HEK293 (cell line): Measurements from ENCODE around the gene LILRA2.

Experiments used
- CTCF ChIA-PET: fragments of 350-600 bp; formaldehyde crosslinking; extraction: SDS; loops from one replicate; lab custom pipeline; 2021; ENCODE audit warnings: antibody characterized with exemption; lab: Yijun Ruan, JAX
- POLR2A ChIA-PET: fragments of 300-600 bp; formaldehyde crosslinking; extraction: SDS; loops from one replicate; lab custom pipeline; 2020; ENCODE audit warnings: antibody characterized with exemption, inconsistent platforms; lab: Yijun Ruan, JAX
- H3K27ac ChIP-seq: fragments of 200-500 bp; sonication (Bioruptor generic); 2 replicates; pipeline ENCODE4 v1.5.1; 2014; ENCODE audit warnings: low read depth, low read length, control low read depth, inconsistent platforms; ENCODE audit errors: extremely low read depth
- H3K36me3 ChIP-seq, 2 experiments: fragments of 200-500 bp in 1 of 2; sonication (Bioruptor generic) in 1 of 2; 1 replicate in 1 of 2; 2 replicates in 1 of 2; pipeline ENCODE4 v1.5.1; 2014 to 2017; ENCODE audit warnings: inconsistent platforms in 2 of 2, low read length in 2 of 2; ENCODE audit not compliant: control insufficient read depth in 2 of 2, insufficient read depth in 1 of 2
- H3K4me1 ChIP-seq: fragments of 200-500 bp; sonication (Bioruptor generic); 2 replicates; pipeline ENCODE4 v1.5.1; 2014; ENCODE audit warnings: mild to moderate bottlenecking, low read length, inconsistent platforms; ENCODE audit not compliant: control insufficient read depth, insufficient read depth
- H3K4me3 ChIP-seq: 2 replicates; pipeline ENCODE4 v1.5.1; 2011; ENCODE audit warnings: low read depth, mild to moderate bottlenecking, control low read depth, low read length, moderate library complexity
- H3K9me3 ChIP-seq: fragments of 200-500 bp; sonication (Bioruptor generic); 2 replicates; pipeline ENCODE4 v1.5.1; 2014; ENCODE audit warnings: low read depth, low read length, inconsistent platforms; ENCODE audit not compliant: control insufficient read depth, insufficient read depth
- BCL11A ChIP-seq: fragments of 450-650 bp; formaldehyde crosslinking; IDR thresholded peaks from 2 replicates; pipeline ENCODE4 v1.5.1; 2016; ENCODE audit warnings: low read depth, missing biosample characterization, missing genetic modification characterization
- GLI2 ChIP-seq: fragments of 450-650 bp; formaldehyde crosslinking; IDR thresholded peaks from 2 replicates; pipeline ENCODE4; 2017; ENCODE audit warnings: missing biosample characterization, missing genetic modification characterization, low read depth, borderline replicate concordance
- KLF7 ChIP-seq: fragments of 450-650 bp; formaldehyde crosslinking; IDR thresholded peaks from 2 replicates; pipeline ENCODE4 v1.5.1; 2016; ENCODE audit warnings: missing biosample characterization, missing genetic modification characterization, borderline replicate concordance
- KLF9 ChIP-seq: fragments of 450-650 bp; formaldehyde crosslinking; IDR thresholded peaks from 2 replicates; pipeline ENCODE4 v1.5.1; 2016; ENCODE audit warnings: missing biosample characterization, missing genetic modification characterization, low read depth
- ZFP3 ChIP-seq: fragments of 450-650 bp; formaldehyde crosslinking; IDR thresholded peaks from 2 replicates; pipeline ENCODE4 v1.5.1; 2016; ENCODE audit warnings: low read depth, missing biosample characterization, missing genetic modification characterization
- ZNF133 ChIP-seq: fragments of 450-650 bp; formaldehyde crosslinking; IDR thresholded peaks from 2 replicates; pipeline ENCODE4 v1.5.1; 2016; ENCODE audit warnings: missing biosample characterization, missing genetic modification characterization
- ZNF148 ChIP-seq: fragments of 450-650 bp; formaldehyde crosslinking; IDR thresholded peaks from 2 replicates; pipeline ENCODE4 v1.5.0; 2017; ENCODE audit warnings: missing biosample characterization, missing genetic modification characterization, borderline replicate concordance
- ZNF174 ChIP-seq: fragments of 450-650 bp; formaldehyde crosslinking; IDR thresholded peaks from 2 replicates; pipeline ENCODE4 v1.5.0; 2017; ENCODE audit warnings: missing biosample characterization, mild to moderate bottlenecking, missing genetic modification characterization
- ZNF248 ChIP-seq: fragments of 450-650 bp; formaldehyde crosslinking; IDR thresholded peaks from 2 replicates; pipeline ENCODE4 v1.5.1; 2017; ENCODE audit warnings: missing biosample characterization, missing genetic modification characterization
- ZNF266 ChIP-seq: fragments of 450-650 bp; formaldehyde crosslinking; IDR thresholded peaks from 2 replicates; pipeline ENCODE4 v1.5.1; 2016; ENCODE audit warnings: missing biosample characterization, missing genetic modification characterization, low read depth
- ZNF302 ChIP-seq: fragments of 450-650 bp; formaldehyde crosslinking; IDR thresholded peaks from 2 replicates; pipeline ENCODE4 v1.5.1; 2016; ENCODE audit warnings: missing biosample characterization, missing genetic modification characterization, low read depth
- ZNF341 ChIP-seq: fragments of 450-650 bp; formaldehyde crosslinking; IDR thresholded peaks from 2 replicates; pipeline ENCODE4; 2016; ENCODE audit warnings: low read depth, missing biosample characterization, missing genetic modification characterization
- ZNF366 ChIP-seq: fragments of 450-650 bp; formaldehyde crosslinking; conservative IDR thresholded peaks from 2 replicates; pipeline ENCODE4 v1.5.1; 2016; ENCODE audit warnings: missing biosample characterization, missing genetic modification characterization
- ZNF394 ChIP-seq: fragments of 450-650 bp; formaldehyde crosslinking; IDR thresholded peaks from 2 replicates; pipeline ENCODE4 v1.5.1; 2016; ENCODE audit warnings: missing biosample characterization, missing genetic modification characterization, mild to moderate bottlenecking, moderate library complexity, borderline replicate concordance
- ZNF510 ChIP-seq: fragments of 450-650 bp; formaldehyde crosslinking; IDR thresholded peaks from 2 replicates; pipeline ENCODE4 v1.5.1; 2018; ENCODE audit warnings: mild to moderate bottlenecking, missing genetic modification characterization, missing biosample characterization; ENCODE audit not compliant: insufficient replicate concordance
- ZNF558 ChIP-seq: fragments of 450-650 bp; formaldehyde crosslinking; IDR thresholded peaks from 2 replicates; pipeline ENCODE4 v1.5.1; 2016; ENCODE audit warnings: missing biosample characterization, missing genetic modification characterization
- ZNF560 ChIP-seq: fragments of 450-650 bp; formaldehyde crosslinking; IDR thresholded peaks from 2 replicates; pipeline ENCODE4 v1.5.1; 2017; ENCODE audit warnings: missing biosample characterization, missing genetic modification characterization, borderline replicate concordance
- ZNF600 ChIP-seq: fragments of 450-650 bp; formaldehyde crosslinking; IDR thresholded peaks from 2 replicates; pipeline ENCODE4 v1.5.1; 2016; ENCODE audit warnings: missing biosample characterization, missing genetic modification characterization
- ZNF626 ChIP-seq: fragments of 450-650 bp; sonication (Bioruptor Pico); formaldehyde crosslinking; IDR thresholded peaks from 2 replicates; pipeline ENCODE4 v1.5.1; 2018; ENCODE audit warnings: missing biosample characterization, missing genetic modification characterization, inconsistent platforms
- ZNF654 ChIP-seq: fragments of 450-650 bp; formaldehyde crosslinking; IDR thresholded peaks from 2 replicates; pipeline ENCODE4 v1.5.1; 2016; ENCODE audit warnings: low read depth, missing biosample characterization, missing genetic modification characterization
- ZNF843 ChIP-seq: fragments of 450-650 bp; formaldehyde crosslinking; IDR thresholded peaks from 2 replicates; pipeline ENCODE4 v1.5.1; 2016; ENCODE audit warnings: missing biosample characterization, missing genetic modification characterization
- ZSCAN4 ChIP-seq: fragments of 450-650 bp; formaldehyde crosslinking; IDR thresholded peaks from 2 replicates; pipeline ENCODE4 v1.5.1; 2017; ENCODE audit warnings: missing biosample characterization, missing genetic modification characterization

LILRA2 gene

GRCh38 chr19:54576411-54576976 lies 2.9 kb downstream of the LILRA2 start:
- CTCF ChIA-PET = no interaction called here
- Histone ChIP-seq H3K4me1 (no peaks in the 10 kb centered on the region), H3K9me3 (no peaks in the 10 kb centered on the region), H3K36me3 (no peaks in the 10 kb centered on the region), H3K27ac (no peak overlapping the region), H3K4me3 (no peak overlapping the region)
- no peak for TF ChIP-seq ZNF174 (tag by site-specific recombination)
- TF ChIP-seq ZNF843 = no peak
- no peak for TF ChIP-seq ZNF654
- TF ChIP-seq ZSCAN4 (tag by site-specific recombination) = no peak
- no peak for TF ChIP-seq ZNF626 (tag by site-specific recombination)
- no peak for TF ChIP-seq ZNF558
- no peak for TF ChIP-seq KLF7
- no peak for TF ChIP-seq ZNF600 (tag by site-specific recombination)
- TF ChIP-seq ZNF366 = no peak
- no peak for TF ChIP-seq ZNF394 (tag by site-specific recombination)
- TF ChIP-seq ZNF560 = no peak
- no peak for TF ChIP-seq BCL11A (tag by site-specific recombination)
- no peak for TF ChIP-seq ZNF510 (tag by site-specific recombination)
- no peak for TF ChIP-seq ZNF248
- no peak for TF ChIP-seq KLF9 (tag by site-specific recombination)
- TF ChIP-seq ZNF341 (tag by site-specific recombination) = no peak
- TF ChIP-seq ZNF148 = no peak
- POLR2A ChIA-PET = no interaction called here

GRCh38 chr19:54577334-54577733 lies 3.7 kb downstream of the LILRA2 start:
- no peaks in the 10 kb centered on the region for H3K9me3 ChIP-seq
- no peak overlapping the region for H3K27ac ChIP-seq
- H3K36me3 ChIP-seq = no peaks in the 10 kb centered on the region
- TF ChIP-seq ZNF133 (tag by site-specific recombination) = no peak
- no peak for TF ChIP-seq BCL11A (tag by site-specific recombination)
- TF ChIP-seq ZFP3 (tag by site-specific recombination) = no peak
- TF ChIP-seq GLI2 (tag by site-specific recombination) = no peak
- TF ChIP-seq ZNF302 = no peak
- no peak for TF ChIP-seq ZNF266 (tag by site-specific recombination)
- ChIA-PET POLR2A (no interaction called here), CTCF (no interaction called here)
- H3K4me3 ChIP-seq = no peak overlapping the region
- no peaks in the 10 kb centered on the region for H3K4me1 ChIP-seq
